K562 (cell line): ENCODE measurements around the gene KIF24. TPM values are rescaled to one million over a fixed set of nuclear protein-coding genes. Genes with fewer than 3 reads are reported as not detected.

ENCODE experiments used
- ARID2 ChIP-seq: fragments of 450-650 bp; IDR thresholded peaks from 2 replicates; pipeline ENCODE4 v1.6.1; 2017; ENCODE audit warnings: antibody characterized with exemption, mild to moderate bottlenecking
- E2F6 ChIP-seq, 2 experiments: IDR thresholded peaks; 2 replicates each; pipeline ENCODE4 v1.6.1; 2011; ENCODE audit warnings: borderline replicate concordance in 1 of 2, control low read depth in 1 of 2, low read depth in 1 of 2, low read length in 1 of 2, mild to moderate bottlenecking in 1 of 2, mixed read lengths in 1 of 2, moderate library complexity in 1 of 2; ENCODE audit not compliant: insufficient read depth in 1 of 2, insufficient read length in 1 of 2, poor library complexity in 1 of 2, severe bottlenecking in 1 of 2; ENCODE audit errors: extremely low read depth in 1 of 2
- ELF2 ChIP-seq: fragments of 250-450 bp; sonication (Bioruptor Pico); IDR thresholded peaks from 2 replicates; pipeline ENCODE4 v1.5.0; 2021; ENCODE audit warnings: mild to moderate bottlenecking
- HDAC8 ChIP-seq: fragments of 450-650 bp; IDR thresholded peaks from 2 replicates; pipeline ENCODE4 v1.6.1; 2016; ENCODE audit warnings: mild to moderate bottlenecking, missing genetic modification characterization, moderate library complexity, missing compliant biosample characterization
- NFE2L1 ChIP-seq: fragments of 450-650 bp; IDR thresholded peaks from 2 replicates; pipeline ENCODE4 v1.6.1; 2016; ENCODE audit warnings: missing genetic modification characterization, low read depth, mild to moderate bottlenecking, missing compliant biosample characterization, moderate library complexity, borderline replicate concordance
- NFRKB ChIP-seq: fragments of 450-650 bp; IDR thresholded peaks from 2 replicates; pipeline ENCODE4 v1.6.1; 2016; ENCODE audit warnings: low read depth
- PHF20 ChIP-seq: fragments of 450-650 bp; IDR thresholded peaks from 2 replicates; pipeline ENCODE4 v1.6.1; 2018; ENCODE audit not compliant: partially characterized antibody
- SP2 ChIP-seq: IDR thresholded peaks from 2 replicates; pipeline ENCODE4 v1.6.1; 2011; ENCODE audit warnings: mild to moderate bottlenecking, low read depth, low read length, moderate library complexity; ENCODE audit not compliant: poor library complexity, severe bottlenecking; ENCODE audit errors: extremely low read depth
- TCFL5 ChIP-seq: fragments of 250-450 bp; sonication (Bioruptor Pico); conservative IDR thresholded peaks from 2 replicates; pipeline ENCODE4 v1.6.1; 2021; ENCODE audit warnings: mild to moderate bottlenecking, moderate library complexity, matching md5 sums
- TEAD4 ChIP-seq, 2 experiments: sonication (generic) in 1 of 2; formaldehyde crosslinking in 1 of 2; IDR thresholded peaks; 2 replicates each; pipeline versions ENCODE4 v1.6.1 to v1.8.0; 2012 to 2022; ENCODE audit warnings: borderline replicate concordance in 1 of 2, inconsistent platforms in 1 of 2, low read length in 1 of 2, mild to moderate bottlenecking in 1 of 2, missing genetic modification reagents in 1 of 2
- XRCC4 ChIP-seq: IDR thresholded peaks from one replicate; pipeline ENCODE4 v1.6.1; 2011; ENCODE audit not compliant: insufficient read depth, insufficient read length; ENCODE audit errors: extremely low read depth
- YBX1 ChIP-seq: fragments of 450-650 bp; IDR thresholded peaks from 2 replicates; pipeline ENCODE4 v1.7.1; 2016; ENCODE audit warnings: mild to moderate bottlenecking
- YY1 ChIP-seq, 3 experiments: IDR thresholded peaks; 2 replicates each; pipeline ENCODE4 v1.6.1; 2011; ENCODE audit warnings: low read length in 2 of 3, mild to moderate bottlenecking in 2 of 3, moderate library complexity in 2 of 3, borderline replicate concordance in 1 of 3, control low read depth in 1 of 3, low read depth in 1 of 3; ENCODE audit not compliant: insufficient read depth in 3 of 3, insufficient replicate concordance in 2 of 3, control insufficient read depth in 1 of 3, insufficient read length in 1 of 3; ENCODE audit errors: extremely low read depth in 1 of 3
- ZBTB8A ChIP-seq: fragments of 450-650 bp; IDR thresholded peaks from 2 replicates; pipeline ENCODE4 v1.6.1; 2018; ENCODE audit warnings: mild to moderate bottlenecking, moderate library complexity; ENCODE audit not compliant: partially characterized antibody
- ZNF174 ChIP-seq: fragments of 250-450 bp; sonication (Bioruptor Pico); IDR thresholded peaks from 2 replicates; pipeline ENCODE4 v1.4.0; 2020; ENCODE audit warnings: mild to moderate bottlenecking
- ZNF197 ChIP-seq: fragments of 200-800 bp; sonication (Bioruptor generic); IDR thresholded peaks from 2 replicates; pipeline ENCODE4 v1.6.1; 2016; ENCODE audit warnings: low read depth, missing genetic modification characterization, missing compliant biosample characterization
- ZNF41 ChIP-seq: fragments of 250-450 bp; sonication (Bioruptor Pico); conservative IDR thresholded peaks from 2 replicates; pipeline ENCODE4 v1.4.0; 2020; ENCODE audit warnings: mild to moderate bottlenecking
- polyA plus RNA-seq, 8 experiments: library from polyadenylated mRNA; depleted of rRNA in 4 of 8; stranded (reverse) in 5 of 8; unstranded in 3 of 8; fragments of >200 nt; fragmentation: Nextera tagmentation in 2 of 8; fragmentation: Illumina TruSeq in 1 of 8; extraction: Ambion mirVana in 2 of 8; extraction: Trizol in 1 of 8; gene quantifications; 2 replicates each; pipeline versions ENCODE4 v1.2.1 to v1.2.3, GENCODE V29; 2011 to 2014; ENCODE audit warnings: inconsistent platforms in 1 of 8, missing spikeins in 1 of 8
- total RNA-seq, 7 experiments: library from RNA; depleted of rRNA in 6 of 7; stranded (reverse); fragments of >200 nt in 6 of 7; fragmentation: Illumina TruSeq in 2 of 7; extraction: Trizol in 2 of 7; gene quantifications; 2 replicates each; pipeline versions ENCODE4 v1.2.1 to v1.2.3, GENCODE V29; 2011 to 2021; ENCODE audit warnings: low replicate concordance in 1 of 7
- TF ChIP-seq, protein P1 (sequence below): fragments of 450-650 bp; conservative IDR thresholded peaks from 2 replicates; pipeline ENCODE4 v1.6.1; 2016; ENCODE audit warnings: missing genetic modification characterization, low read depth, mild to moderate bottlenecking, control low read depth, missing compliant biosample characterization
- TF ChIP-seq, protein P2 (sequence below): fragments of 250-450 bp; sonication (Bioruptor Pico); IDR thresholded peaks from 2 replicates; pipeline ENCODE4 v1.4.0; 2020; ENCODE audit warnings: mild to moderate bottlenecking, moderate library complexity

KIF24 gene
- total and polyA plus RNA-seq, 9 of the 15 experiments (the other 6 are each of a cell fraction or from before 2014, with no cell fraction given) = 0.63 to 5.8 (median 4.4) TPM

DNA sequence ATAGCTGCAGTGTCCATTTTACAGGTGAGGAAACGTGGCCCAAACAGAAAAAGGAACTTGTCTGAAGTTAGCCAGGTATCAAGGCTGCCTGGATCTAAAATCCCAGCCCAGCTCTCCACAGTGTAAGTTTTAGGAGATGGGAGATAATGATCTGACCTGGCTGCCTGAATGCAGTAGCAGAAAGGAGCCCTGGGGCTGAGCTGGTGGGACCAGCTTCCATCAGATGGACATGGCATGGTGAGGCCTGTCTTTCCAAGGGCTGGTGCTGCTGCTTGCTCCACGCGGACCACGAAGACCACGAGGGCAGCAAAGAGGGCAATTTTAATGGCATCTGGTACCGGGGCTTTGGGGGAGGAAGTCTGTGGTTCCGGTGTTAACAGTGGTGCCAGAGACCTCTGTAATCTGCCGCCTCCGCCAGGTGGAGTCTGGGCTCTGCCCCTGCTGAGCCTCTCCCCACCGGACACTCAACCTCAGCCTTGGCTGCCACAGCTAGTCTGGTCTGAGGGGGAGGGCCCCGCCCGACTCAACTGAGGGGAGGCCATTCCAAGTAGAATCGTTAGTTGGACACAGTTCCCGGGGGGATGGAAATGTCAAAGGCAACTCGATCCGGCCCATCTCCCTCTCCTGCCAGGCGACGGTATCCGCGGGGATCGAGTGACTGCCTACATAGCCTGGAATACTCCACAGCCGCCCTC is 47.0 kb upstream of the KIF24 start (continued):
- peak in 1 of 2 experiments; percentile 14 for TF ChIP-seq E2F6 (IDR thresholded peaks at IDR 0.05; ENCODE audit: borderline replicate concordance in 1 of 2, extremely low read depth in 1 of 2, insufficient read depth in 1 of 2, insufficient read length in 1 of 2, low read depth in 1 of 2, low read length in 1 of 2, poor library complexity in 1 of 2, severe bottlenecking in 1 of 2)
- TF ChIP-seq PHF20 = no peak
- no peak for TF ChIP-seq ZBTB8A
- no peak for TF ChIP-seq NFRKB
- TF ChIP-seq ELF2 (CRISPR knock-in tag) = no peak
- TF ChIP-seq TEAD4 (IDR thresholded peaks at IDR 0.05; ENCODE audit: low read length) = no peak
- TF ChIP-seq TEAD4 (CRISPR knock-in tag; IDR thresholded peaks at IDR 0.05; ENCODE audit: borderline replicate concordance) = no peak
- no peak for TF ChIP-seq XRCC4
- no peak for TF ChIP-seq HDAC8
- no peak for TF ChIP-seq YY1 (IDR thresholded peaks at IDR 0.05; ENCODE audit: borderline replicate concordance in 1 of 3, control insufficient read depth in 1 of 3, extremely low read depth in 1 of 3, insufficient read depth in 3 of 3, insufficient read length in 1 of 3, insufficient replicate concordance in 2 of 3, low read depth in 1 of 3, low read length in 2 of 3)
- TF ChIP-seq, protein P1, sequence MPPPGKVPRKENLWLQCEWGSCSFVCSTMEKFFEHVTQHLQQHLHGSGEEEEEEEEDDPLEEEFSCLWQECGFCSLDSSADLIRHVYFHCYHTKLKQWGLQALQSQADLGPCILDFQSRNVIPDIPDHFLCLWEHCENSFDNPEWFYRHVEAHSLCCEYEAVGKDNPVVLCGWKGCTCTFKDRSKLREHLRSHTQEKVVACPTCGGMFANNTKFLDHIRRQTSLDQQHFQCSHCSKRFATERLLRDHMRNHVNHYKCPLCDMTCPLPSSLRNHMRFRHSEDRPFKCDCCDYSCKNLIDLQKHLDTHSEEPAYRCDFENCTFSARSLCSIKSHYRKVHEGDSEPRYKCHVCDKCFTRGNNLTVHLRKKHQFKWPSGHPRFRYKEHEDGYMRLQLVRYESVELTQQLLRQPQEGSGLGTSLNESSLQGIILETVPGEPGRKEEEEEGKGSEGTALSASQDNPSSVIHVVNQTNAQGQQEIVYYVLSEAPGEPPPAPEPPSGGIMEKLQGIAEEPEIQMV (tag) = no peak
- TF ChIP-seq YBX1 = no peak
- no peak for TF ChIP-seq ARID2
- TF ChIP-seq SP2 = no peak
- TF ChIP-seq ZNF197 (CRISPR knock-in tag) = no peak
- TF ChIP-seq, protein P2, sequence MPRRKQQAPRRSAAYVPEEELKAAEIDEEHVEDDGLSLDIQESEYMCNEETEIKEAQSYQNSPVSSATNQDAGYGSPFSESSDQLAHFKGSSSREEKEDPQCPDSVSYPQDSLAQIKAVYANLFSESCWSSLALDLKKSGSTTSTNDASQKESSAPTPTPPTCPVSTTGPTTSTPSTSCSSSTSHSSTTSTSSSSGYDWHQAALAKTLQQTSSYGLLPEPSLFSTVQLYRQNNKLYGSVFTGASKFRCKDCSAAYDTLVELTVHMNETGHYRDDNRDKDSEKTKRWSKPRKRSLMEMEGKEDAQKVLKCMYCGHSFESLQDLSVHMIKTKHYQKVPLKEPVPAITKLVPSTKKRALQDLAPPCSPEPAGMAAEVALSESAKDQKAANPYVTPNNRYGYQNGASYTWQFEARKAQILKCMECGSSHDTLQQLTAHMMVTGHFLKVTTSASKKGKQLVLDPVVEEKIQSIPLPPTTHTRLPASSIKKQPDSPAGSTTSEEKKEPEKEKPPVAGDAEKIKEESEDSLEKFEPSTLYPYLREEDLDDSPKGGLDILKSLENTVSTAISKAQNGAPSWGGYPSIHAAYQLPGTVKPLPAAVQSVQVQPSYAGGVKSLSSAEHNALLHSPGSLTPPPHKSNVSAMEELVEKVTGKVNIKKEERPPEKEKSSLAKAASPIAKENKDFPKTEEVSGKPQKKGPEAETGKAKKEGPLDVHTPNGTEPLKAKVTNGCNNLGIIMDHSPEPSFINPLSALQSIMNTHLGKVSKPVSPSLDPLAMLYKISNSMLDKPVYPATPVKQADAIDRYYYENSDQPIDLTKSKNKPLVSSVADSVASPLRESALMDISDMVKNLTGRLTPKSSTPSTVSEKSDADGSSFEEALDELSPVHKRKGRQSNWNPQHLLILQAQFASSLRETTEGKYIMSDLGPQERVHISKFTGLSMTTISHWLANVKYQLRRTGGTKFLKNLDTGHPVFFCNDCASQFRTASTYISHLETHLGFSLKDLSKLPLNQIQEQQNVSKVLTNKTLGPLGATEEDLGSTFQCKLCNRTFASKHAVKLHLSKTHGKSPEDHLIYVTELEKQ (CRISPR knock-in tag) = no peak
- TF ChIP-seq NFE2L1 (tag) = no peak
- no peak for TF ChIP-seq ZNF174 (CRISPR knock-in tag)
- TF ChIP-seq TCFL5 (CRISPR knock-in tag) = no peak
- TF ChIP-seq ZNF41 (CRISPR knock-in tag) = no peak
